B cell (primary cell): Measurements from ENCODE around the gene ADAM19. TPM values are rescaled to one million over a fixed set of nuclear protein-coding genes. Genes with fewer than 3 reads are reported as not detected.

ENCODE experiments used
- ATAC-seq: fragments of 200-7000 bp; cut with Tn5 transposase; one replicate; pipeline ENCODE4 v1.10.0; 2021; ENCODE audit warnings: low read depth, mild to moderate bottlenecking, moderate number of reproducible peaks, moderate library complexity
- CTCF ChIA-PET: fragments of 350-600 bp; sonication (Branson Sonifier 250); formaldehyde crosslinking; loops from one replicate; lab custom pipeline; 2021; ENCODE audit warnings: antibody characterized with exemption, inconsistent platforms; lab: Charles Lee
- POLR2A ChIA-PET: fragments of 350-600 bp; sonication (Branson Sonifier 250); formaldehyde crosslinking; loops from one replicate; lab custom pipeline; 2021; ENCODE audit warnings: antibody characterized with exemption; lab: Charles Lee
- DNase-seq: peaks from one replicate; pipeline ENCODE4 v3.0.0; 2013
- H2AFZ ChIP-seq: 2 replicates; pipeline ENCODE4 v1.6.1; 2012; ENCODE audit warnings: mild to moderate bottlenecking, low read depth, low read length; ENCODE audit not compliant: insufficient read depth, poor library complexity, severe bottlenecking
- H3K27ac ChIP-seq, 2 donors: 1 replicate in 1 of 2; 2 replicates in 1 of 2; pipeline ENCODE4 v1.5.1; 2012 to 2013; ENCODE audit warnings: low read length in 2 of 2, mild to moderate bottlenecking in 2 of 2, moderate library complexity in 1 of 2
- H3K27me3 ChIP-seq, 4 experiments: fragments of 200-600 bp in 1 of 4; sonication (generic) in 1 of 4; replicated peaks in 1 of 4; 1 replicate in 2 of 4; 2 replicates in 2 of 4; pipeline versions ENCODE4 v1.6.1 to v1.7.0; 2013 to 2016; ENCODE audit warnings: low read length in 3 of 4, mild to moderate bottlenecking in 2 of 4, mixed read lengths in 1 of 4, moderate library complexity in 1 of 4; ENCODE audit not compliant: insufficient read depth in 4 of 4, control insufficient read depth in 3 of 4; ENCODE audit errors: control extremely low read depth in 1 of 4
- H3K36me3 ChIP-seq, 2 experiments: replicated peaks in 1 of 2; 1 replicate in 1 of 2; 2 replicates in 1 of 2; pipeline versions ENCODE4 v1.6.1 to v1.7.1; 2013; ENCODE audit warnings: low read length in 1 of 2; ENCODE audit not compliant: insufficient read depth in 2 of 2, control insufficient read depth in 1 of 2; ENCODE audit errors: control extremely low read depth in 1 of 2, extremely low read depth in 1 of 2
- H3K4me1 ChIP-seq, 2 donors: fragments of 200-600 bp in 1 of 2; sonication (generic) in 1 of 2; 1 replicate in 1 of 2; 2 replicates in 1 of 2; pipeline versions ENCODE4 v1.5.1 to v1.6.1; 2013 to 2017; ENCODE audit warnings: low read length in 2 of 2; ENCODE audit not compliant: control insufficient read depth in 2 of 2, insufficient read depth in 2 of 2
- H3K4me2 ChIP-seq: replicated peaks from 2 replicates; pipeline ENCODE3; 2012; ENCODE audit warnings: mild to moderate bottlenecking, low read depth, low read length; ENCODE audit not compliant: poor library complexity, severe bottlenecking
- H3K4me3 ChIP-seq, 5 experiments: fragments of 200-600 bp in 1 of 5; sonication (generic) in 1 of 5; 1 replicate in 3 of 5; 2 replicates in 2 of 5; pipeline versions ENCODE4 v1.5.1 to v1.7.0; 2011 to 2016; ENCODE audit warnings: low read length in 4 of 5, mild to moderate bottlenecking in 4 of 5, low read depth in 2 of 5, control low read depth in 1 of 5, moderate library complexity in 1 of 5; ENCODE audit not compliant: insufficient read depth in 1 of 5; ENCODE audit errors: control extremely low read depth in 1 of 5, extremely low read depth in 1 of 5
- H3K79me2 ChIP-seq: fragments of 200-600 bp; sonication (generic); one replicate; pipeline ENCODE4 v1.6.0; 2016; ENCODE audit warnings: low read length; ENCODE audit not compliant: control insufficient read depth, insufficient read depth
- H3K9ac ChIP-seq: fragments of 200-600 bp; sonication (generic); 2 replicates; pipeline ENCODE4 v1.6.1; 2017; ENCODE audit warnings: mild to moderate bottlenecking, low read length, moderate library complexity
- H3K9me3 ChIP-seq, 3 donors: one replicate each; pipeline versions ENCODE4 v1.6.1 to v1.7.1; 2013; ENCODE audit warnings: low read length in 2 of 3; ENCODE audit not compliant: control insufficient read depth in 2 of 3, insufficient read depth in 1 of 3; ENCODE audit errors: control extremely low read depth in 1 of 3
- H4K20me1 ChIP-seq: 2 replicates; pipeline ENCODE4 v1.6.0; 2012; ENCODE audit warnings: mild to moderate bottlenecking, low read length; ENCODE audit not compliant: insufficient read depth, control insufficient read depth, poor library complexity, severe bottlenecking
- H3K27ac Mint-ChIP-seq: one replicate; pipeline ENCODE4 v1.8.0; 2021; ENCODE audit warnings: mixed read lengths
- H3K27me3 Mint-ChIP-seq: one replicate; pipeline ENCODE4 v1.8.0; 2021; ENCODE audit warnings: mixed read lengths
- H3K4me1 Mint-ChIP-seq: one replicate; pipeline ENCODE4 v1.8.0; 2021; ENCODE audit warnings: mixed read lengths
- H3K4me3 Mint-ChIP-seq: one replicate; pipeline ENCODE4 v1.8.0; 2021; ENCODE audit warnings: mixed read lengths
- H3K9me3 Mint-ChIP-seq: one replicate; pipeline ENCODE4 v1.8.0; 2022; ENCODE audit warnings: mixed read lengths; ENCODE audit not compliant: insufficient read depth
- EZH2 ChIP-seq: IDR thresholded peaks from 2 replicates; pipeline ENCODE4 v1.6.1; 2012; ENCODE audit warnings: borderline replicate concordance, low read depth, mild to moderate bottlenecking, moderate library complexity, low read length; ENCODE audit not compliant: insufficient read depth, poor library complexity, severe bottlenecking
- WGBS: methylation state at CpG from one replicate; pipeline ENCODE4 v1.1.5; 2013; ENCODE audit warnings: missing lambda C conversion rate; ENCODE audit not compliant: insufficient coverage; 5-methylcytosine and 5-hydroxymethylcytosine counted together
- intact Hi-C: fragments of 100-400 bp; cut with micrococcal nuclease; formaldehyde crosslinking; loops from one replicate; pipeline ENCODE4 v1.10.0; 2022
- polyA plus RNA-seq: library from polyadenylated mRNA; depleted of rRNA; stranded (reverse); fragments of >200 nt; gene quantifications from 2 replicates; pipeline ENCODE4 v1.2.3, GENCODE V29; 2012
- total RNA-seq, 2 donors: library from RNA; stranded (reverse); fragments of 120-200 nt in 1 of 2; gene quantifications; 1 replicate in 1 of 2; 2 replicates in 1 of 2; pipeline versions ENCODE4 v1.2.3 to v1.2.4, GENCODE V29; 2013 to 2022
- TF ChIP-seq, protein P1 (sequence below): fragments of 200-600 bp; IDR thresholded peaks from one replicate; pipeline ENCODE4 v1.8.0; 2022; ENCODE audit warnings: antibody characterized with exemption, mild to moderate bottlenecking

The ADAM19 gene
- total and polyA plus RNA-seq, 2 donors (not counting 1 experiment from before 2014, with no cell fraction given), result 110 to 171 TPM

DNA sequence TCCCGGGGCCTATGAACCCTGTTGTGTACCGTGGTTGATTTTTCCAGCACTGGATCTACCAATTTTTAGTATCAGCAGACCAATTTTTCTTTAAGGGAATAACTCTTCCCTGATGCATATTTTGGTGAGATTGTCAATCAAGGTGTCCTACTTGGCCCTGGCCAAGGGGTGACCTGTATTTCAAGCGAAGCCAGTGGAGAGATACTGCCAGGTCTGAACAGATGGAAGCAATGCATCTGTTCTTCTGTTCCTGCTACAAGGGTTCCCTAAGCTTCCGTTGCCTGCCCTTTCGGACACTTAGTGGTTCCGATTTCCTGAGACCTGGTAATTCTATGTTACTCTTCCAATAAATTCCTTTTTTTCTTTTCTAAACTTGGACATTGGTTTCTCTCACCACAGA, 37.3 kb downstream of the ADAM19 start:
- Histone ChIP-seq H2AFZ (no peak overlapping the region), H4K20me1 (peaks cover 96% of the 10 kb centered on the region), H3K9ac (no peak overlapping the region), H3K9me3 (no peaks in the 10 kb centered on the region), H3K4me1 (peaks cover 44 to 56% of the 10 kb centered on the region in 2 donors), H3K4me2 (no peak overlapping the region), H3K27me3 (no peaks in the 10 kb centered on the region), H3K27ac (peak overlapping the region in 1 of 2 donors; percentile 80), H3K79me2 (peaks cover 100% of the 10 kb centered on the region), H3K36me3 (peaks cover 2 to 82% of the 10 kb centered on the region in 2 experiments), H3K4me3 (no peak overlapping the region)
- Mint-ChIP-seq H3K4me1 (peaks cover 73% of the 10 kb centered on the region), H3K4me3 (no peak overlapping the region), H3K27ac (peak overlapping the region; percentile 84), H3K9me3 (no peaks in the 10 kb centered on the region), H3K27me3 (no peaks in the 10 kb centered on the region)
- ChIA-PET POLR2A (no interaction called here), CTCF (no interaction called here)
- intact Hi-C loops, result no loop called here
- DNase-seq (no peak), ATAC-seq (no peak)
- 100% methylated on average over 5 of the region's 6 CpGs for WGBS
- TF ChIP-seq, protein P1, sequence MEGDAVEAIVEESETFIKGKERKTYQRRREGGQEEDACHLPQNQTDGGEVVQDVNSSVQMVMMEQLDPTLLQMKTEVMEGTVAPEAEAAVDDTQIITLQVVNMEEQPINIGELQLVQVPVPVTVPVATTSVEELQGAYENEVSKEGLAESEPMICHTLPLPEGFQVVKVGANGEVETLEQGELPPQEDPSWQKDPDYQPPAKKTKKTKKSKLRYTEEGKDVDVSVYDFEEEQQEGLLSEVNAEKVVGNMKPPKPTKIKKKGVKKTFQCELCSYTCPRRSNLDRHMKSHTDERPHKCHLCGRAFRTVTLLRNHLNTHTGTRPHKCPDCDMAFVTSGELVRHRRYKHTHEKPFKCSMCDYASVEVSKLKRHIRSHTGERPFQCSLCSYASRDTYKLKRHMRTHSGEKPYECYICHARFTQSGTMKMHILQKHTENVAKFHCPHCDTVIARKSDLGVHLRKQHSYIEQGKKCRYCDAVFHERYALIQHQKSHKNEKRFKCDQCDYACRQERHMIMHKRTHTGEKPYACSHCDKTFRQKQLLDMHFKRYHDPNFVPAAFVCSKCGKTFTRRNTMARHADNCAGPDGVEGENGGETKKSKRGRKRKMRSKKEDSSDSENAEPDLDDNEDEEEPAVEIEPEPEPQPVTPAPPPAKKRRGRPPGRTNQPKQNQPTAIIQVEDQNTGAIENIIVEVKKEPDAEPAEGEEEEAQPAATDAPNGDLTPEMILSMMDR, result no peak
- no peak for TF ChIP-seq EZH2

DNA sequence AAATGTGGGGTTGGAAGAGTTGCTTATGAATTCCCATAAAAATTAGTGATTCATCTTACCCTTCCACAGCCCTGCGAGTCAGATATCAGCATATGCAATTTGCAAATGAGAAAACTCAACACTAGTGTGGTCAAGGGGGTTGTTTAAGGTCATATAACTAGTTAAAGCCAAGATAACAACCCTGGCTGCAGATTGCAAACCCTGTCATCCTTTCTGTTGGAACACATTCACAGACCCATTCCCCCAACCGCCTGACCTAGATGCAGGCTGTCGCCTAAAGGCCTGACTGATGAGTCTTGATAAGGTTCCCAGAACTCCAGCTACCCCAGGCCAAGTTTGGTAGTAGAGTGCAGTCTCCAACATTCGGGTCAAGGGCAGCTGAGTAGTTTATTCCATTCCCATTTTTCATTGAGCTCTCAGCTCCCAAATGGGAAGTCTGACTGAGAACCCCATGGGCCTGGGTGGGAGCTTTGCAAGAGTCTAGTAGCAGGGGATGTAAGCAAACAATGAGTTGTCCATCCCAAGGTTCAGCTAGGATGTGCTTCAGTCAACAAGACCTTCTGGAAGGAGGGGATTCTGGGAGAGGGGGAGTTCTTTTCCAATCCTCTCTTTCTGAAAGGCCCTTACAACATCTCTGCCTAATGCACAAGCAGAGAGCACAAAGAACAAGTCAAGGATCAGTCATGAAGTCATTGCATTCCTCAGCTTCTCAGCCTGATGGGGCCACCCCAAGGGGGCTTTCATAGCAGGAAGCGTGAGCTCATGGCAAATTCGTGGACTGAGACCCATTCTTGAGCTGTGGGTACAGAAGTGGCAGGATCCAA, 40.3 kb downstream of the ADAM19 start:
- Histone ChIP-seq H4K20me1 (peaks cover 95% of the 10 kb centered on the region), H3K4me1 (peaks cover 20 to 44% of the 10 kb centered on the region in 2 donors), H3K4me2 (no peak overlapping the region), H3K27me3 (no peaks in the 10 kb centered on the region), H3K9ac (no peak overlapping the region), H3K4me3 (no peak overlapping the region), H2AFZ (no peak overlapping the region), H3K36me3 (peaks cover 2 to 94% of the 10 kb centered on the region in 2 experiments), H3K79me2 (peaks cover 100% of the 10 kb centered on the region), H3K27ac (peak overlapping the region in 1 of 2 donors; percentile 35), H3K9me3 (no peaks in the 10 kb centered on the region)
- DNase-seq (no peak), ATAC-seq (no peak)
- 95% methylated on average over 4 of the region's 6 CpGs for WGBS
- intact Hi-C loops, result no loop called here
- TF ChIP-seq, protein P1, result no peak
- no peak for TF ChIP-seq EZH2
- Mint-ChIP-seq H3K27me3 (no peaks in the 10 kb centered on the region), H3K4me3 (no peak overlapping the region), H3K9me3 (no peaks in the 10 kb centered on the region), H3K27ac (peak overlapping the region; percentile 80), H3K4me1 (peaks cover 57% of the 10 kb centered on the region)
- ChIA-PET POLR2A (no interaction called here), CTCF (interaction anchor here (0.5 to 1.8 kb wide), 7 partner anchors 11 to 208 kb away, joined by 3 to 6 read pairs (median 3); partner anchors contain the start of gene LSM11)
